SW480 (cell line): Measurements from ENCODE around the gene KRT32.

Experiments used
- DNase-seq: peaks from one replicate; pipeline ENCODE4 v3.0.0-alpha.2; 2016; ENCODE audit warnings: low spot score

Gene KRT32

DNA sequence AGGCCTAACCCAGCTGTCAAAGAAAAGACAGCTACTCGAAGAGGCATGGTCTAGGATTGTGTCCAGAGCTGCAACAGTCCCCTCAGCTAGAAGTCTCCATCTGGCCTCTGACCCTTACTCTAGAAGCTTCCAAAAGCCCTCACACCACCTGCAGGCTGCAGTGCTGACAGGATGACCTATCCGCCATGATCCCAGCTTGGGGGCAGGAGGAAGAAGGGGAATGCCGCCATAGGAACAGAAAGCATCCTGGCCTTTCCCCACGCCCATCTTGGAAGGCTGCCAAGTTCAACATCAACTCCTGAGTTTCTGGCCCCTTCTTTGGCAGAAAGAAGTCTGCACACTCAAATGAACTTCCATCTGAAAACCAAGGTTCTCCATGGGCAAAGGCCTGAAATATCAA, 25.6 kb upstream of the KRT32 start:
- peak; percentile 75 for DNase-seq

DNA sequence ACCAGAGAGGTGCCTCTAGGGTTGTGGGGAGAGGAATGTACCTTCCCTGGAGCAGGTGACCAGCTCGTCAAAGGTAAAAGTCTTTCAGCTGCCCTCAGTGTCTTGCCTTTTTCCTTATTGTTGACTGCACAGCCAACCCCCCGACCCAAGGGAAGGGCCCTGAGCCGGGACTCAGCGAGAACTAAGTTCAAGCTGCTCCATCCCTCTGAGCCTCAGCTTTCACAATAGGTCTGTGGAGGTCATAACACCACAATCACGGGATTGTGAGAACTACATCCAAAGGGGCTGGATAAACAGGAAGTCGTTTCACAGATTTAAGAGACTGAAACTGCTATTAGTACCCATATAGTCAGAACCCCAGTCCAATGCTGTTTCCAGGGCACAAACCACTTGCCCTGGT, 25.2 kb upstream of the KRT32 start:
- DNase-seq: no peak

DNA sequence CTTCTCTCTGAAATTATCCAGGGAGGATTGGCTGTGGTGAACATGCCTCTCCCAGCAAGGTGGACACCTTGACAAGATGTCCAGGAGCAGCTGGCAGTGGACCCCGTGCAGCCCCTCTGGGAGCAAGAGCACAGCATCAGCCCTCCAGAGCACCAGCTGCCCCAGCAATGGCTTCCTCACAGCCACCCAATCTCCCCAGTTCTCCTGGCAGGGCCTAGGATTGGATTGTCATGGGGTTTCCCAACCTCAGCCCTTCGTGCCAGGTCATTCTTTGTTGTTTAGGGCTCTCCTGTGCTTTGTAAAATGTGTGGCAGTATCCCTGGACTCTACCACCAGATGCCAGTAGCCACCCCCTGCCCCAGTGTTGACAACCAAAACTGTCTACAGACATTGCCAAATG, 24.3 kb upstream of the KRT32 start:
- no peak for DNase-seq

DNA sequence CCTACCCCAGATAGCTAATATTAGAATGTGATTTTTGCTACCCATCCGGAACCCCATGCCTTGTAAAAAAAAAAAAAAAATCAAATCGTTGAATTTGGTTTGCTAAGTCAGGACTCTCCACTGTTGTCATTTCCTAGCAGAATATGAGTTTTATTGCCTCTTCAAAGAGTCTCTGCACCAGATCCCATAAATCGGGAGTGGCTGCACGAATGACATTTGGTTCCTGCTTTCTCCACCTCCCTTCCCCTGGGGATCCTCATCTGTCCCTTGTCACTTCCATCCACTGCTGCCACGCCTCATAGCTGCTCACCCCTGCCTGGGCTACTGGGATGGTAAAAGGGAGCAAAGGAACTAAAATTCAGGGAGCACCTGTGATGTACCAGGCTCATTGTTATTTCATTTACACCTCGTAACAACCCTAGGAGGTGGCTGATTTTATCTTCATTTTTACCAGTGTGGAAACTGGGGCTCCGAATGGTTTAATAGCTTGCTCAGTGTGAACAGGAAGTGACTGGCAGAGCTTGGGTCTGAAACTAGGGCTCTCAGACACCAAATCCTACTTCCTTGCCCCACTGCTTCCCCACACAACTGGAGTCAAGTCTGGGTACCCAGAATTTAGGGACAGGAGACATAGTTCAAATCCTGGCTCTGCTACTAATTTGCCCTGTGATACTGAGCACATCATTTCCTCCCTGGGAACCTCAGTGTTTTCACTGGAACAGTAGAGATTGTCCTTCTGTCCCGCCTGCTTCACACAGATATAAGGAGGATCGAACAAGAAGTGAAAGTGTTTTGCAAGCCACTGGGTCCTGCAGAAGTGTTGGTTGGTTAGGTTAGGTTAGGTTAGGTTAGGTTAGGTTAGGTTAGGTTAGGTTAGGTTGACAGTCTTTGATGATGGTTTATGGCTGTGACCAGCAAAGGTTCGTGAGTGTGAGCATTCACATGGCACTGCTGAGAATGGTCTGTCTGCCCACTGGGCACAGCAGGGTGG, 23.1 kb upstream of the KRT32 start:
- DNase-seq: peak; percentile 44

DNA sequence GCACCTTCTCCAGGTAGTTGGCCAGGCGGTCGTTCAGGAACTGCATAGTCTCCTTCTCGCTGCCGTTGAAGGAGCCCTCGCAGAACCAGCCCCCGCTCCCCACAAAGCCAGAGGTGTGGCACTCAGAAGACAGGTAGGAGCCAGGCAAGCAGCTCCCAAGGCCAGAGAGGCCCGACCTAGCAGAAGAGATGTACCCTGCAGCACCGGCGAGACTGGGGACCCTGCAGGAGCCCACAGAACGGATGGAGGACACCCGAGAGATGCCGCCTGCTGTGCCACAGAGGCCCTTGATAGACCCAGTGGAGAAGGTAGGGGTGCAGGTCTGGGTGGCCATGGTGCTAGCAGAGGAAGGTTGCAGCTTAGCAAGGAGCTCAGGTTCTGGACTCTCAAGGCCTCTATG, 22.3 kb upstream of the KRT32 start, which contains the start of gene KRT36:
KRT36 (minus strand) TSS at position 380 of the 400 bp plus-strand sequence; CDS start at position 334, 46 bp downstream.
- DNase-seq: no peak

DNA sequence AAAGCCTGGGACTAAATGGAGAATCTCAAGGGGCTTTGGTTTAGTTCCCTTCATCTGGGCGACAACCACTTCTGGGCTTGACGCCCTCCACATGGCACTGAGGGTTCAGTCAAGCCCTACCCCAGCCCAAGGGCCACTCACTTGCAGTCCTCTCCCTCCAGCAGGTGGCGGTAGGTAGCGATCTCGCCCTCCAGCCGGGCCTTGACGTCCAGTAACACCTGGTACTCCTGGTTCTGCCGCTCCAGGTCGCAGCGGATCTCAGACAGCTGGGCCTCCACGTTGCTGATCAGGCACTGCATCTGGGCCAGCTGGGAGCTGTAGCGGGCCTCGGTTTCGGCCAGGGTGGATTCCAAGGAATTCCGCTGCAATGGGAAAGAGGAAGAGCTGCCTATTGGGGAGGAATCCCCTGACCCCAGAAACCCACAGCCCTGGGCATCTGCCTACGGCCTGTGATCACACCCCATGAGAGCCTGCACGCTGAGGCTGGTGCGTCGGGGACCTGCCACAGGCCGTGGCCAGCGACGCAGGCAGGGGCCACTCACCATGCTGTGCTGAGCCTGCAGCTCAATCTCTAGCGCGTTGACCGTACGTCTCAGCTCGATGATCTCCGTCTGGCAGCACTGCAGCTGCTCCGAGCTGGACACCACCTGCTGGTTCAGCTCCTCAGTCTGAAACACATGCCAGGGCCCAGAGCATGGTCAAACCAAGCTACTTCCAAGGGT, 19.8 kb upstream of the KRT32 start:
- DNase-seq: no peak

DNA sequence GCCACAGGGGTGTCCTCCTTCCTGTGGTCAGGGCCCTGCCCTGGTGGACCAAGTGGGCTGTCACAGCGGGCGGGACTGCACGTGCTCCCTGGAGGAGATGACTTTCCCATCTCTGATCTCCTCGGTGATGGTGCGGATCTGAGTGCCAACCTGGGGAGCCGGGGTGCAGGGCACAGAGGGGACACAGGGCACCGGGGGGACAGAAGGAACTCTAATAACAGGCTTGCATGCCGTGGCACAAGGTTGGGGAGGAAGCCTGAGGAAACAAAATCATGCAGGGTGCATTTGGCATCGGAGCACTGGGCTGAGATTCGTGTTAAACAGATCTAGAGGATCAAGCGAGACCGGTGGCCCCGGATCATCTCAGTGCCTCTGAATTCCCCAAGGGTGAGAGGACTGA, 19.1 kb upstream of the KRT32 start:
- no peak for DNase-seq

DNA sequence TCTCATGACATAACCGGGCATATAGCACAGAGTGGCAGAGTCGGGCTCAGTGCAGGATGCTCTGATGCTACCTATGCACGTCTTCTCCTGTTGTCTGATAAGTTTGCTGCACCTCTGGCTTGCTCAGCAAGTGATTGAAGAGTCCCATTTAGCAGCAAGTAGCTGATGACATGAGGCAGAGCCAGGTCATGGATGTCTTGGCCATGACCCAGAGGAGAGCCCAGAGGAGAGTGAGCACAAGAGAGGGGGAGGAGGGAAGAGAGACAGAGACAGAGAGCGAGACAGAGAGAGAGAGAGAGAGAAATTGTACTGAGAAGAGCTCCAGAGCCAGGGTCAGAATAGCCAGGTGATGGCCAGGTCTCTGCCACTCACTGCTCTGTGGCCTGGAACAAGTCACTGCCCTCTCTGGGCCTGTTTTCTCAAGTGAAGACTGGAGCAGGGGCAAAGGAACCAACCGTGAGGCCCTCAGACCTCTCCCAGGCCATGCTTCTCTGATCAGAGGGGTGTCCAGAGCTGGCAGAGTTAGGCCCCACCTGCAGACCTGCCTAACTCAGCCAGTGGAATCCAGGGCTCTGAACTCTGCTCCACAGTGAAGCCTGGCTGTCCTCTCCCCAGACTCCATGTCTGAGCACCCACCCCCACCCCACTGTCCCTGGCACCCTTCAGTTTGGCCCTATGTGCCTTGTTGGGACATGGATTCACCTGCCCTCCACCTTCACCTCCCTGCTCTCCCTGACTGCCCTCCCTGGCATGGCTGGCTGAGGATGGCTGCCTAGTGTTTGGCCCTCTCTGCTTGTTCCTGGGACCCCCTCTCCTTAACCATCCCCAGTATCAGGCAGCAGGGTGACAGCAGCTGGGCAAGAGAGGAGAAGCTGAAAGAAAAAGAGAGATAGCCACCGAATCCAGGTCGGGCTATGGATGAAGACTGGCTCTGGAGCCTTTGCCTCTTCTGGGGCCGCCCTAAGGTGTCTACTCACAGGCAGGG, 18.0 kb upstream of the KRT32 start:
- DNase-seq: no peak

DNA sequence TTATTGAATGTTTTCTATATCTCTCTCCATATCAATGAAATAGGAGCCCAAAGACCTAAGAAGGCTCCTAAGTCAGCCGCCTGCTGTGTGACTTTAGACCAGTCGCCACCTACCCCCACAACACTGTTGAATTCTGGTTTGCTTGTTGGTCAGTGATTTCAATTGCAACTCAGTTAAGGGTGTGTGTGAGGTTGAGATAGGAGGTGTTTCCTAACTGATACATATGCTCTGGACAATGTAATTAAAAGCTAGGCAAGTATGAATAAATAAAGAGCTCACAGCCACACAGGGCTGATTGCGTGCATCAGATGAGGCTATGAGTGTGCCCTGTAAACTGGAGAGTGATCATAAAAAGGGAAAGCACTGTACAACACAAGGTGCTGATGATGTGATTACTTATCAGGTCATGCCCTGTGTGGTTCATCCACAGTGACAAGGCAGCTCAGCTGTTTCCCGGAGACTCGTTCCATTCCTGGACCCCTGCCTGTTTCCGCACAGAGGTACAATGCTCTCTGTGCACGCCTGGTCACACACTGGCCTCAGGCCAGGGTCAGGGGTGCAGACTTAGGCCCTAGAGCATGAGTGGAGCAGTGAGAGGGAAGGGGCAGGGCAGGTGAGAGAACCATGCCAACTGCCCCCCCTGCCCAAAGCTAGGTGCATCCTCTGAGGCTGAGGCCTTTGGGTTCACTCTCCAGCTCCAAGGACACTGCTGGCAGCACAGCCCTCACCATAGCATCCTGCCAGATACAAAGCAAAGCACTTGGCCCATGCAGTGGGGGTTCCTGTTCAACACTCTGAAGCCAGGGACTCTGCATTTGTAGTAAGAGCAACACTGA, 17.0 kb upstream of the KRT32 start:
- no peak for DNase-seq

DNA sequence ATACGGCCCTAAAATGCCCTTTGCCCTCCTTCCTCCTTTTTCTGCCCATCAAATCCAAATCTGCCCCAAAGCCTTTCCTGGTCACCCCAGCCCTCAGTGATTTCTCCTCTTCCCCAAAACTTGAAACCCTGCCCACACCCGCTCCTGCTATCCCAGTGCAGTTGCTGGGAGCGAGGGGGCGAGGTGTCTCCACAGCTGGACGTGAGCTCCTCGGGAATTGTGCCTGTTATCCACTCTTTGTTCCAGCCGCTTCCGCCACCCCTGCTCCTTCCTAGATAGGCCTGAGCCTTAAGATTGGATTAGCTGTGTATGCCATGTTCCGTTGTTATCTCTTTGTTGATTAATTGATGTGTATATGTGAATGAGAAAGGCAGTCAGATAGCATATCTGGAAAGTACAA, 16.3 kb upstream of the KRT32 start:
- no peak for DNase-seq

DNA sequence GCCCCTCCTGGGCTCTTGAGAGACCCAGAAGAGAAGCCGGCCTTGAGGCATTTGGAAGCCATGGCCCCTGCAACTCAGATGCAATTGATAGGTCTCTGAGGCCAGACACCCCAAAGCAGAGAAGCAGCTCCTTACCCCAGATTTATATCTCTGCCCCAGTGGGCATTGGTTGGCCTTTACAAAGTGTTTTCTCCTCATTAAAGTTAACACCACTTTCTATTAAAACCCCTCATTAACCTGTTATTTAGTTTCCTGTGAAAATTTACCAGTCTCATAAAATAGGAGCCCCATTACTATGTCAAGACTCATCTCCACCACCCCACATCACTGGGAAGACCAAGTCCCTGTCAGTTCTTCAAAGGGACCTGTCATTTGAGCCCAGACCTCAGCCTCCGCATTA, 13.8 kb upstream of the KRT32 start, which contains the start of gene KRT35:
KRT35 (minus strand) TSS at position 116 of the 400 bp plus-strand sequence; CDS start at position 62, 54 bp downstream.
- no peak for DNase-seq

DNA sequence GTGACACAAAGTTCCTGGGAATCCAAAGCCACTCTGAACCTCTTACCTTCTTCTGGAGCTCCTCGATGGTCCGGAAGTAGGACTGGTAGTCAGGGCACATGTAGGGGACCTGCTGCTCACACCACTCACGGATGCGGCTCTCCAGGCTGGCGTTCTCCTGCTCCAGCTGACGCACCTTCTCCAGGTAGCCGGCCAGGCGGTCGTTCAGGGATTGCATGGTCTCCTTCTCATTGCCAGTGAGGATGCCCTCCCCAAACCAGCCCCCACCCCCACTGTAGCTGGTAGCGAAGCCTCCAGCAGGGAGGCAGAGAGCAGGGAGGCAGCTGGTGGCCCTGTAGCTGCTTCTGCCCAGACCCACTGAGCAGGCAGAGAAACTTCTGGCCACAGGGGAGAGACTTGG, 13.4 kb upstream of the KRT32 start:
- DNase-seq: no peak

DNA sequence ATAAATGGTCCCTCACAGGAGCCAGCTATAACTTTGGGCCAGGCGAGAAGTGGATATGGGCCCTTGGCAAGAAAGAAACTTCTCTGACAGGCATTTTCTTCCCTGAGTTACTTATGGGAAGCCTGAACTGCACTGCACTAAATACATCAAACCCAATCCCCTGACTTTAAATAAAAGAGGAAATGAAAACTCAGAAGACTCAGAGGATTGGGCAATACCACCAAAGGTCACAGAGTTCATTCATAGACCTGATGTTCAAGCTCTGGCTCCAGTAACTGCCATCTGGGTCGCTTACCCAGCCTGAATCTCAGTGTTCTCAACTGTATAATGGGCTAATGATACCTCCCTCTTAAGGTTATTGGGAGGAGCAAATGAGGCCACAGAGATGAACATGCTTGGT, 12.9 kb upstream of the KRT32 start:
- DNase-seq: no peak

DNA sequence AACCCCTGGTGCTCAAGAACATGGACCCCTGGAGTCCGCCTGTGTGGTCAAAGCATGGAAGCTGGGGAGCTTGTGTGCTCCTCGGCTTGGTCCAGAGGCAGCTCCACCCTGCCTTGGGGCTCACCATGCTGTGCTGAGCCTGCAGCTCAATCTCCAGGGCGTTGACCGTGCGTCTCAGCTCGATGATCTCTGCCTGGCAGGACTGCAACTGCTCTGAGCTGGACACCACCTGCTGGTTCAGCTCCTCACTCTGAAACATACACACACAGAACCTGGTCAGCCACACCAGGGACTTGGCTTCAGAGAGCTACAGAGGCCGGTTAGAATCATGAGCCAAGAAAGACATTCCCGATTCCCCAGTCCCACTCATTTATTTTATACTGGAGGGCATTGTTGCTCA, 11.1 kb upstream of the KRT32 start:
- DNase-seq: no peak

DNA sequence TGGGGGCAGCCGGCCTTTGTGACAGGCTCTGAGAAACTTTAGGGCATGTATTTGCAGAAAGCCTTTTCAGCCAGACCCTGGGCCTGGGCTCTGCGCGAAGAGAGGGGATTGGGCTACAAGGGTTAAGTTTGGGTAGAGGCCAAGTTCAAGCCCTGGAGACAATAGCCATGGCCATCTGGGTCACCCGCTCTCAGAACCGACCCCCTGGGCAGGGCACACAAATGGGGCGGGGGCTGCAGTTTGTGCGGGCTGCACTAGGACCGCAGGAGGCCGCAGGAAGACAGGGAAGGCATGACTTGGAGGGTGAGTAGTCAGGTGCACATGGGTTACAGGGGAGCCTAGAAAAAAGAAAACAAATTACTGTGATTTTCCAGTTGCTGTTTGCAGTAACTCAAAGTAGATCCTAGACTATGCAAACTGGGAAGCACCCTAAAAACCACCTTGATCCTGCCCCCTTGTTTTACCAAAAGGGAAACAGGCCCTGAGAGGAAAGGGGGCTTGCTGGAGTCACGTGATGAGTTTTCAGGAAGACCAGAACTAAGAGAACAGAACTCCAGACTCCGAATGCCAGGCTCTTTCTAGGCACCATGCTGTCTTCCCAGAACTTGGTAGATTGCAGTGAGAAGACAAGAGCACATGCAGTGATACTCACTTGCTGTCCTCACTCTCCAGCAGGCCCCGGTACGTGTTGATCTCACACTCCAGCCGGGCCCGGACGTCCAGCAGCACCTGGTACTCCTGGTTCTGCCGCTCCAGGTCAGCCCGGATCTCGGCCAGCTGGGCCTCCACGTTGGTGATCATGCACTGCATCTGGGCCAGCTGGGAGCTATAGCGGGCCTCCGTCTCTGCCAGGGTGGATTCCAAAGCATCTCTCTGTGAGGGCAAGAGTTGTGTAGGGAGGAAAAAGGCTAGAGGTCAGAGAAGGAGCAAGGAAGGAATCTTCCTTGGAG, 10.0 kb upstream of the KRT32 start:
- no peak for DNase-seq

DNA sequence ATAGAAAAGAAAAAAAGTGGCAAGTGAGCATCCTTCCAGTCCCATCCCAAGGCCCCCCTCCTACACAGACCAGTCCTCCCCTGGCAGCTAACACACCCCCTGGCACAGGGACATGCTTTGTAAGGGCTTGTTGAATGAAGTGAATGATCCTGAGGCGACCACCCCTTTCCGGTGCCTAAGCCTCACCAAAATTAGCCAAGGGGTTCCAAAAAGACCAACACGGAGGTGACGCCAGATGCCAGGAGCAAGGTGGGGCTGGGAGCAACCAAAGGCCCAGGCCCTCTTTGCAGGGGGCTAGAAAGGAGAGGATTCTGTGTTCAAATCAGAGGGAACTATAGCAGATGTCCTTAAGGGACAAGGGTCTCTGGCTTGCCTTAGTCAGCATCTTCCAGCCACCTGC, 8.2 kb upstream of the KRT32 start:
- DNase-seq: no peak

DNA sequence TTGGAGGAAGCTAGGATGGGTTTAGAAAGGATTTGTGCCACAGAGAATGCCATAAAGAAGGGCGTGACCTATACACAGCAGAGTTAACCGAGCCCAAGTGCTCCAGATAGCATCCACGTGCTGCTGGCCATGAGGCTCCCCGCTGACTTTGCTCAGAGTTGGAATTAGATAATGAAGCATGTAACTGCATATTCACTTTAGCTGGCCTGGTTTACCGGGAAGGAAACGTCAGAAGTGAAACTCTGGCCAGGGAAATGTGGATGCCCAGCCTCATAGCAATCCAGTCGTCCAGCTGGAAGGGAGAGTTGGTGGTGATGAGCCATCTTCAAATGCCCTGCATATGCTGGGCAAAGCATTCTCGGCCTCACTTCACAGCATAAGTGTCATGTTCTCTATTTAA, 7.7 kb upstream of the KRT32 start:
- no peak for DNase-seq

DNA sequence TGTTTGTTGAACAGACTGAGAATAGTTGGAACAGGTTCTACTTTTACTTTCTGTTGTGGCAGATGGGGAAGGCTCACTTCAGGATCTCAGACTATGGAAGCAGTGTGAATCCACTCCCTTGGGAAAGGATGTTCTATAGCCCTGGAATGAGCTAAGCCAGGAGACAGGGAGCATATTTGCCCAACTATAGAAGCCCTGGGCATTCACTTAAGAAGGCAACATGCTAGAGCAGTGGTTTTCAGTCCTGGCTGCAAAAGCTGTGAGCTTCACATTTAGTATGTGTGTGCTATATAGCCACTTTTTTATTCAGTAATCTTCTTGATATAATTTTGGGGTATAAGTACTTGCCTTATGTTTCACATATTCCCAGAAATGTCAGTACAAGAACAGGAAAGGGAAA, 1.2 kb upstream of the KRT32 start:
- DNase-seq: no peak

DNA sequence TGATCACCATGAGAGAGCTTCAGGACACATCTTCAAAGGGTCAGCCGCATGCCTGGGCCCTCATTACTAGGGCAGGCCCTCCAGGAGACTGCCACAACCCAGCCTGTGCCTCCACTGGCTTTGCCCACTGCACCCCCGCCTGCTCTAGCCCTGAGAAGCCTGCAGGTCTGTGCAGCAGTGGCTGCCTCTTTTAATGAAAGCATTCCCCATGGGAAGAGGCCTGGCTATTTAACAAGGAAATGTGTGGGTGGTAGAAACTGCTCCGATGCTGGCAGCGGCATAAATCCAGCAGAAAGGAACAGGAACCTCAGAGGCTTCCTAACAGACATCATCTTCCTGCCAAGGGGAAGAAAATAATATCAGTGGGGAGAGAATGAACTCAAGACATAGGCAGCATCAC, 375 bp upstream of the KRT32 start:
- no peak for DNase-seq

DNA sequence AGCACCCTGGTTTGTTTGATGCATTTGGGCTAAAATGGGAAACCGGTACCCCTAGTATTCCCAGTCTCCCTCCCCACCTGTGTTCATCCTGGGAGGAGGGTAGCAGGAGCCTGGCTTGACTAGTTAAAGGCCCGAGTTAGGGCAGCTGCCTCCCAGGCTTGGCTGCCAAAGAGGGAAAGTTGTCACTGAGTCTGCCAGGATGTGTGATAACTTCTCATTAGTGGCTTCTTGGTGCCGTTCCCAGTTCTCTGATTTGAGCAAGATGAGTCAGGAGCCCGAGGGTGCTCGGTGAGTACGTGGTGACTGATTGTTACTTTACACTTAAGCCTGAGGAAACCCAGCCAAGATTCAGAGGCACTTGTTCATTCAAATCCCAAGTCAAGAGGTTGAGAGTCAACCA, 2.5 kb downstream of the KRT32 start:
- DNase-seq: no peak
